Stimulated activated CD4-positive, alpha-beta T cell treated with anti-CD3 and anti-CD28 coated beads, Interleukin-12 subunit alpha, Interleukin-12 subunit beta, amount 100 ng/mL, for 4 hours (primary cell): Measurements from ENCODE around the gene PRIMPOL.
"Not testable (repeated sequence)": the region's sequence is repeated elsewhere in the genome, so short reads cannot be mapped to it uniquely, and the experiment has no call there.

ENCODE experiments used
- DNase-seq: peaks from one replicate; pipeline ENCODE4 v3.0.0-alpha.2; 2020

PRIMPOL gene

GRCh38 chr4:184715526-184715925, 66.0 kb downstream of the PRIMPOL start:
- no peak for DNase-seq

GRCh38 chr4:184719407-184719806, 69.9 kb downstream of the PRIMPOL start:
- DNase-seq: no peak

DNA sequence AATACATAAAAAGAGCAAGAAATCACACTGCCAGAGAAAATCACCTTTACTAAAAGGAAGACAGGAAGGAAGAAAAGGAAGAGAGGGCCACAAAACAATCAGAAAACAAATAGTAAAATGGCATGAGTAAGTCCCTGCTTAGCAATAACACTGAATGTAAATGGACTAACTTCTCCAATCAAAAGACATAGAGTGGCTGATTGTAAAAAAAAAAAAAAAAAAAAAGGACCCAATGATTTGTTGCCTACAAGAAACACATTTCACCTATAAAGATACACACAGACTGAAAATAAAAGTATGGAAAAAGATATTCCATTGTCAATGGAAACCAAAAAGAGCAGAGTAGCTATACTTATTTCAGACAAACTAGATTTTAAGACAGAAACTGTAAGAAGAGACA, 71.7 kb downstream of the PRIMPOL start:
- DNase-seq: no peak

DNA sequence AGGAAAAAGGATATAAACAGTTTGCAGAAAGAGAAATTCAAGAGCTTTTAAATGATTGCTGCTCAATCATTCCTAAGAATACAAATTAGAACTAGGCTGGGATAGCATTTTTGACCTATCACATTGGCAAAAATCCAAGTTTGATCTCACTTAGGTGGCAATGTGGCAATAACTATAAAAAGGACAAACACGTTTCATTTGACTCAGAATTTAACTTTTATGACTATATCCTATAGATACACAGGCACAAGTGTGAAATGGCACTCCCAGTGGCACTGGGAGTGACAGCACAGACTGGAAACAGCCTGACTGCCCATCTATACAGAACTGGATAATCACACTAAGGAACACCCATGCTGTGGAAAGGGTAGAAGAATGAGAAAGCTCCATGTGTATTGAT, 73.3 kb downstream of the PRIMPOL start:
- DNase-seq: no peak

DNA sequence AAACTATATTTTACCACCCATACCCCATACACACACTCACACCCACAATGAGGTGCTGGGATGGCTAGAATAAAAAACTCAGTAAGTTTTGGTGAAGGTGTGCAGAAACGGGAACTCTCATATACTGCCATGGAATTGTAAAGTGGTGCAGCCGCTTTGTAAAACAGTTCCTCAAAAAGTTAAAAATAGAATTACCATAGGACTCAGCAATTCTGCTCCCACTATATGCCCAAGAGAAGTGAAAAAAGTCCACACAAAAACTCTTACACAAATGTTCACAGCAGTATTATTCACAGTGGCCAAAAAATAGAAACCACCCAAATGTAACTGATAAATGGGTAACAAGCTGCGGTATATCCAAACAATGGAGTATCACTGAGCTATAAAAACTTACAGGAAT, 77.9 kb downstream of the PRIMPOL start:
- no peak for DNase-seq

DNA sequence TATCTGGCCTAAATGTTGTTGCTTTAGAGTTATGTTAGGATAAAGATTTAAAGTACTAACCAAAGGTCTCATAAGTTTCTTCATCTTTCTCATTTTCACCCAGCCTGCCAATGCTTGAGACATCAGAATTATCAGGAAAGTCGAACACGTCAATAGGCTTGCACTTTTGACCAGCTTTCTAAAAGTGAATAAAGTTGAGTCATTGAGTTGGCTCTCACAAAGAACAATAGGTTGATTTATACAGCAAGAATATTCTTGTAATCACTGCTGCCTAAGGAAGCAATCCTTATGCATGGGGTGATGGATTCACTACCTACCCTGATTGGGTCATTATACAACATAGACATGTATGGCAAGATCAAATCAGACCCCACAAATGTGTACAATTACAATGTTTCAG, 79.3 kb downstream of the PRIMPOL start:
- DNase-seq: no peak

DNA sequence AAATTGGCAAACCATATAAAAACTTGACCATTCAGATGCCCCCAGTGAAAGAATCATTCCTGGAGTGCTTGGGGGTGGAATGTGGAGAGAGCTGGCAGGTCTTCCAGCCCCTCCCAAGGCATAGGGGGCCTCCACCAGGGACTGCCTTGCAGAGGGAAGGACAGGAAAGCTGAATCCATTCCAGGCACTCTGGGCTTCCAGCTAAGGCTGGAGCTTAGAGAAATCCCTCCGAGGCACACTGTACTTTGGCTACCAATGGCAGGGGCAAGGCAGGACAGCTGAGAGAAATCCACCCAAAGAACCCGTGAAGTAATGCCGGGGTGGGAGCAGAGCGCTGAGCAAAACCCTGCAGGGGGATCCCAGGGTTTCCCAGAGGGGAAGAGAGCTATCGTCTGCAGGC, 80.4 kb downstream of the PRIMPOL start:
- DNase-seq: no peak

DNA sequence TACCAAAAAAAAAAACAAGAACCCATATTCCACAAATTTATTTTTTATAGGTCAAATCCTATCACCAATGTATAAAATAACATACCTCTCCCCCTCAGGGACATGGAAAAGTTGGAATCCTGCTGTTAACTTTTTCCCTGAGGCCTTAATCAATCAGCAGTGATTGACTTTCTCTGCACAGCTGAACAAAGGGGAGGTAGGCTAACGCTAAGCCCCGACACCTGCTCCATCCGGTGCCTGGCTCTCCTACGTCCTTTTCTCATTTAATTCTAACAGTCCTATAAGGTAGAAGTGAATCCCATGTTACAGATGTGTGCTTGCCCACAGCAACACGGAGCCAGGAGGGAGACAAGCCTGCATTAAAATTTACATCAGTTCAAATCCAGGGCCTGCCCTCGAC, 81.5 kb downstream of the PRIMPOL start:
- no peak for DNase-seq

- no peak for DNase-seq
Measured at GRCh38 chr4:184732126-184732525, 82.6 kb downstream of the PRIMPOL start.

GRCh38 chr4:184733654-184734524, 84.4 kb downstream of the PRIMPOL start, which contains the start of gene CENPU:
Gene CENPU, minus strand, starts transcription at chr4:184734096. Its CDS starts 34 bp downstream, at chr4:184734062.
- peak; percentile 93 for DNase-seq

- DNase-seq: no peak
Measured at GRCh38 chr4:184734758-184735157, 85.2 kb downstream of the PRIMPOL start.

DNA sequence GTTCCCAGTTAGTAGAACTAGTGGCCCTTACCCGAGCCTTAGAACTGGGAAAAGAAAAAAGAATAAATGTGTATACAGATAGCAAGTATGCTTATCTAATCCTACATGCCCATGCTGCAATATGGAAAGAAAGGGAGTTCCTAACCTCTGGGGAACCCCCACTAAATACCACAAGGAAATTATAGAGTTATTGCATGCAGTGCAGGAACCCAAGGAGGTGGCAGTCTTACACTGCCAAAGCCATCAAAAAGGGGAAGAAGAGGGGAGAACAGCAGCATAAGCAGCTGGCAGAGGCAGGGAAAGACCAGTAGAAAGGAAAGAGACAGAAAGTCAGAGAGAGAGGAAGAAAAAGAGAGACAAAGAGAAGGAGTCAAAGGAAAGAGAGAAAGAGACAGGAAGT, 90.0 kb downstream of the PRIMPOL start:
- not testable (repeated sequence) for DNase-seq

DNA sequence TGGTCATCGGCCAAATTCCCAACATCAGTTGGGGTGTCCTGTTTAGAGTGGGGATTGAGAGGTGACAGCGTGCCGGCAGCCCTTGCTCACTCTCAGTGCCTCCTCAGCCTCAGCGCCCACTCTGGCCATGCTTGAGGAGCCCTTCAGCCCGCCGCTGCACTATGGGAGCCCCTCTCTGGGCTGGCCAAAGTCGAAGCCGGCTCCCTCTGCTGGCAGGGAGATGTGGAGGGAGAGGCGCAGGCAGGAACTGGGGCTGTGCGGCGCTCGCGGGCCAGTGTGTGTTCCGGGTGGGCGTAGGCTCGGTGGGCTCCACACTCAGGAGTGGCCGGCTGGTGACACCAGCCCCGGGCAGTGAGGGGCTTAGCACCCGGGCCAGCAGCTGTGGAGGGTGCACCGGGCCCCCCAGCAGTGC, 91.4 kb downstream of the PRIMPOL start:
- DNase-seq: no peak

- DNase-seq: not testable (repeated sequence)
Measured at GRCh38 chr4:184741651-184742050, 92.1 kb downstream of the PRIMPOL start.

DNA sequence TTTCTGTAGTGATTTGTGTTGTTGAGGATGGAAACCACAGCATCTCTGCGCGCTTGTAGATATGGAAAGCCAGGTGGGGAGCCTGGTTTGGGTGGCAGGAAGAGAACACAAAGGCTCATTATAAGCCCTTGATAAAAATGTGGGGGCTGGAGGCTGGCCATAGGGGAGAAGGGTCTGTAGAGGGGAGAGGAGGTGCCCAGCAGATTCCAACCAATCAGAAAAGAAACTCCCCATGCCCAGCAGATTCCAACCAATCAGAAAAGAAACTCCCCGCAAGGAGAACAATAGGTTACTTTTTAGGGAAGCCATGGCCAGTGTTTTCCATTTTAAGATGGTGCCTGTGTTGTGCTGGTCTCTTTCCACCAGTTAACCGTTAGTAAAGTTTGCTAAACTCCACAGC, 94.1 kb downstream of the PRIMPOL start:
- no peak for DNase-seq

DNA sequence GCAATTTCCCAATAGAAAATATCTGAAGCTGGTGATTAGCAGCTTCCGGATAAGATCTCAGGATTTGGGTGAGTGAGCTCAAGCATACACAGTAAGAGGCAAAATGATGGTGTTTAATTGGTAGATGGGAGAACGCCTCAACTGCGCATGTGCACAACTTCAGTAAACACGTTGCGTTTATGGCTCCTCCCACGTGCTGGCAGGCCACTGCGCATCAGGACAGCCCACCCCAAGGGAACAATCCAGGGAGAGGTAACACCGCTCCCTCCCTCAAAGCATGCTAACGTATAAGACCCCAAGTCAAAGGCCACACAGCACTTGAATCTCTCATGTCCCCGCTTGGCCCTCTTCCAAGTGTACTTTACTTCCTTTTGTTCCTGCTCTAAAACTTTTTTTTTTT, 94.7 kb downstream of the PRIMPOL start:
- DNase-seq: no peak
